Epithelial cell of proximal tubule (primary cell): ENCODE measurements around the gene ITGA2. TPM values are rescaled to one million over a fixed set of nuclear protein-coding genes. Genes with fewer than 3 reads are reported as not detected.

ENCODE experiments used
- DNase-seq: peaks from one replicate; pipeline ENCODE4 v3.0.0-alpha.2; 2011; ENCODE audit warnings: low read depth
- H3K4me3 ChIP-seq: 2 replicates; pipeline ENCODE4 v1.5.1; 2011; ENCODE audit warnings: low read depth, mild to moderate bottlenecking, low read length
- CTCF ChIP-seq: conservative IDR thresholded peaks from 2 replicates; pipeline ENCODE4 v1.5.1; 2012; ENCODE audit warnings: low read depth, mild to moderate bottlenecking, low read length
- total RNA-seq: library from RNA; depleted of rRNA; stranded (reverse); fragments of >200 nt; gene quantifications from 2 replicates; pipeline ENCODE4 v1.2.3, GENCODE V29; 2015

Gene ITGA2
- total RNA-seq, 1 donor from 2014 or later = 28.1 TPM

GRCh38 chr5:53127107-53127506, 138.0 kb downstream of the ITGA2 start:
- H3K4me3 ChIP-seq = no peak overlapping the region
- no peak for DNase-seq
- no peak for TF ChIP-seq CTCF

GRCh38 chr5:53128481-53128880, 139.3 kb downstream of the ITGA2 start:
- no peak for TF ChIP-seq CTCF
- DNase-seq = no peak
- H3K4me3 ChIP-seq = no peak overlapping the region

- H3K4me3 ChIP-seq = no peak overlapping the region
- DNase-seq = no peak
- no peak for TF ChIP-seq CTCF
These were observed 141.1 kb downstream of the ITGA2 start for GRCh38 chr5:53130266-53130665.

GRCh38 chr5:53133020-53133419, 143.9 kb downstream of the ITGA2 start:
- DNase-seq = no peak
- no peak for TF ChIP-seq CTCF
- H3K4me3 ChIP-seq = no peak overlapping the region

Other genes starting within 250 kb of the ITGA2 start
- 2.2 and 3.2 TPM in 2 replicates for gene ITGA1, start 201.4 kb upstream of the ITGA2 start, total RNA-seq
- 10.6 and 17.7 TPM in 2 replicates for gene PELO, start 201.4 kb upstream of the ITGA2 start, total RNA-seq
- gene MOCS2, start 120.4 kb downstream of the ITGA2 start, total RNA-seq = 35.5 and 39.8 TPM in 2 replicates